NCI-H146 treated with DMSO at 0.1 percent for 48 hours (cell line): ENCODE data around the gene CHMP4B.
"Not testable (repeated sequence)": the region's sequence is repeated elsewhere in the genome, so short reads cannot be mapped to it uniquely, and the experiment has no call there.

ENCODE experiments used
- DNase-seq: peaks from one replicate; lab custom pipeline; 2025; ENCODE audit not compliant: unreplicated experiment; lab: John Stamatoyannopoulos, UW

Gene CHMP4B

GRCh38 chr20:33789109-33789857 is 21.9 kb upstream of the CHMP4B start:
- no peak for DNase-seq

GRCh38 chr20:33789858-33790182 is 21.3 kb upstream of the CHMP4B start:
- no peak for DNase-seq

- no peak for DNase-seq
These were observed 20.6 kb upstream of the CHMP4B start for GRCh38 chr20:33790566-33790965.

GRCh38 chr20:33791021-33791420 is 20.1 kb upstream of the CHMP4B start:
- DNase-seq, result no peak

- DNase-seq, result no peak
These were observed 19.6 kb upstream of the CHMP4B start for GRCh38 chr20:33791540-33791939.

- no peak for DNase-seq
These were observed 19.1 kb upstream of the CHMP4B start for GRCh38 chr20:33791959-33792597.

- not testable (repeated sequence) for DNase-seq
These were observed 18.6 kb upstream of the CHMP4B start for GRCh38 chr20:33792598-33792989.

GRCh38 chr20:33793011-33793931 is 17.9 kb upstream of the CHMP4B start:
- no peak for DNase-seq

GRCh38 chr20:33796263-33796906 is 14.8 kb upstream of the CHMP4B start:
- DNase-seq, result peak; percentile 78

- DNase-seq, result no peak
These were observed 14.1 kb upstream of the CHMP4B start for GRCh38 chr20:33796907-33797544.

- no peak for DNase-seq
These were observed 12.7 kb upstream of the CHMP4B start for GRCh38 chr20:33798444-33798843.

GRCh38 chr20:33803921-33804337 is 7.2 kb upstream of the CHMP4B start:
- no peak for DNase-seq

- DNase-seq, result no peak
These were observed 2.8 kb upstream of the CHMP4B start for GRCh38 chr20:33808388-33808787.

GRCh38 chr20:33810259-33810658 is 889 bp upstream of the CHMP4B start:
- DNase-seq, result no peak

- peak; percentile 40 for DNase-seq
These were observed 616 bp downstream of the CHMP4B start for GRCh38 chr20:33811776-33812151.

- no peak for DNase-seq
These were observed 1.2 kb downstream of the CHMP4B start for GRCh38 chr20:33812152-33812849.

GRCh38 chr20:33812908-33813462 is 1.8 kb downstream of the CHMP4B start:
- no peak for DNase-seq

GRCh38 chr20:33814238-33814712 is 3.1 kb downstream of the CHMP4B start:
- no peak for DNase-seq

- no peak for DNase-seq
These were observed 4.5 kb downstream of the CHMP4B start for GRCh38 chr20:33815671-33816070.

GRCh38 chr20:33816191-33816590 is 5.0 kb downstream of the CHMP4B start:
- DNase-seq, result no peak
